ENCODE measurements around the gene TRIM52.
A peak's percentile ranks its signal among the peaks of the same experiment; 100 is the strongest.
"Not testable (repeated sequence)": the region's sequence is repeated elsewhere in the genome, so short reads cannot be mapped to it uniquely, and the experiment has no call there.

TRIM52 gene

DNA sequence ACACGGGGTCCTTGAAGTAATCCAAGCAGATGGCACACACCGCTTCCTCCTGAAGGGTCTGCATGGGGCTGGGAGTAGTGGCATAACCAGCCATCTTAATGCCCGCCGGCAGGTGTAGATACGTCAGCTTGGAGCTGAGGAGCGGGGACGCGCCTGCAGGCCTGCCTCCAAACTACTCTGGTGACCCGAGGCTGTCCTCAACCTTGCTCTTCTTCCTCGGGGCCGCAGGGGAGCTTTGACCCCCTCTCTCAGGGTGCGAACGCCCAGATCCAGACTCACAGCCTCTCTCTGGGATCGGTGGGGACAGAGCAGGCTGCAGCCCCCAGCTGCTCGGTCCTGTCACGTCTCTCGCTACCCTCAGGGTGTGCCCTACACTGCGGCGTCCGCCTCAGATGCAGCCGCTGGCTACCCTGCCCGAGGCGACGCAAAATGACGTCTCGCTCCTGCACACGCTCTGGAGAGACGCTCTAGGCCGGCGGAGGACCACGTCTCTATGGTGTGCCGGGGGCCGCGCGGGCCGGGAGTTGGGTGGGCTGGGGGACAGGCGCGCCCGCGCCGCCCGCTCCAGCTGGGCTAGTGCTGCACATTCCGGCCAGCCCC is at the start of gene TRIM52:
TRIM52 (minus strand) TSS at position 424 of the 600 bp plus-strand sequence; CDS start at position 94, 330 bp downstream.
- peak within 1 kb of the TSS; percentile 96 for H3K4me3 ChIP-seq (ENCODE audit: low read length)
- DNase-seq (ENCODE audit: low read depth), result peak; percentile 84
- TF ChIP-seq, protein P1, sequence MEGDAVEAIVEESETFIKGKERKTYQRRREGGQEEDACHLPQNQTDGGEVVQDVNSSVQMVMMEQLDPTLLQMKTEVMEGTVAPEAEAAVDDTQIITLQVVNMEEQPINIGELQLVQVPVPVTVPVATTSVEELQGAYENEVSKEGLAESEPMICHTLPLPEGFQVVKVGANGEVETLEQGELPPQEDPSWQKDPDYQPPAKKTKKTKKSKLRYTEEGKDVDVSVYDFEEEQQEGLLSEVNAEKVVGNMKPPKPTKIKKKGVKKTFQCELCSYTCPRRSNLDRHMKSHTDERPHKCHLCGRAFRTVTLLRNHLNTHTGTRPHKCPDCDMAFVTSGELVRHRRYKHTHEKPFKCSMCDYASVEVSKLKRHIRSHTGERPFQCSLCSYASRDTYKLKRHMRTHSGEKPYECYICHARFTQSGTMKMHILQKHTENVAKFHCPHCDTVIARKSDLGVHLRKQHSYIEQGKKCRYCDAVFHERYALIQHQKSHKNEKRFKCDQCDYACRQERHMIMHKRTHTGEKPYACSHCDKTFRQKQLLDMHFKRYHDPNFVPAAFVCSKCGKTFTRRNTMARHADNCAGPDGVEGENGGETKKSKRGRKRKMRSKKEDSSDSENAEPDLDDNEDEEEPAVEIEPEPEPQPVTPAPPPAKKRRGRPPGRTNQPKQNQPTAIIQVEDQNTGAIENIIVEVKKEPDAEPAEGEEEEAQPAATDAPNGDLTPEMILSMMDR (IDR thresholded peaks at IDR 0.05; ENCODE audit: insufficient read depth, low read depth, low read length, missing control alignments), result no peak

DNA sequence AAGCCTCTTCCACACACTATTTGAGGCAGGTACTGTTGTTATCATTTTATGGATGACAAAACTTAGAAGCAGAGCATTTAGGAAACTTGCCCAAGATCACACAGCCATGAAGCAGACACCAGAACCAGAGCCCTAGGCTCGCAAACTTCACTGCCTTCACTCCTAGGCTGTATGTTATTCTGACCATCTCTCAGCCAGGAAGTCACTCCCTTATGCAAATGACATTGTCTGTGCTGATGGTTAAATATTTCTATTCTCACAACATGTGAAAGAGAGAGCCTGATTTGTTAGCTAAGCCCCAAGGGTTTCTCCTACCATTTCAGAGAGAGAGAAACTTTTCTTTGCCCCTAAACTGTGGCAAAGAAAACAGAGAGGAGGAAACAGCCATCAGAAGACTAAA is 26.4 kb upstream of the TRIM52 start:
- not testable (repeated sequence) for H3K4me3 ChIP-seq (ENCODE audit: low read length); DNase-seq (ENCODE audit: low read depth)

DNA sequence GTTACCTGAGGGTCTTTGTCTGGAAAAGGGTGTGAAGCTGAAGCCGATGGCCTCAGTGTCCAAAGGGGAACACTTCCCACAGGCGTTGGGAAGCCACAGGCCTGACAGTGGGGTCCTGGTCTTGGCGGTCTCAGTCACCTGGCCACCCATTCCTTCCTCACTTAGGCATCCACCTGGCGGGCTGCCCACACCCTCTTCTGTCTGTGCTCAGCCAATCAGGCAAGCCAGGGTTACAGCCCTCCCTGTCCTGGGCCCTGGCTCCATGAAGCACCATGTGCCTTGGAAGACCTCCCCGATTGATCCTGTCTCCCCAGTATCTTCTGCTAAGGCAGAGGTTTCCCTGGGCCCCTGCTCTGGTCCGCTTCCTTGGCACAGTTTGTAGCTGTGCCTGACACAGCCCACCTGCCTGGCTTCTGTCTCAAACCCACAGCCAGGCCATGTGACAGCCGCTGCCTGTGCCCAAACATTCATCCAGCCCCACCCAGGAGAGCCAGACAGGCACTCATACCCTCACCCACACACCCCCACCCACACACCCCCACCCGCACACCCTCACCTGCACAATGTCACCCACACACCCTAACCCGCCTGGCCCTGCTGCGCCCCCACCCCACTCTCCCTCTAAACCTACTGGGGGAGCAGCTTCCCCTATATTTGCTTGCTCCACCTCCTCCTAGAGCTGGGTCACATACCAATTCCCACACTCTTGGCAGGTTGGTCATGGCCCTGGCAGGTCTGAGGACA is 25.2 kb upstream of the TRIM52 start:
- H3K4me3 ChIP-seq (ENCODE audit: low read length); DNase-seq (ENCODE audit: low read depth): not testable (repeated sequence)

DNA sequence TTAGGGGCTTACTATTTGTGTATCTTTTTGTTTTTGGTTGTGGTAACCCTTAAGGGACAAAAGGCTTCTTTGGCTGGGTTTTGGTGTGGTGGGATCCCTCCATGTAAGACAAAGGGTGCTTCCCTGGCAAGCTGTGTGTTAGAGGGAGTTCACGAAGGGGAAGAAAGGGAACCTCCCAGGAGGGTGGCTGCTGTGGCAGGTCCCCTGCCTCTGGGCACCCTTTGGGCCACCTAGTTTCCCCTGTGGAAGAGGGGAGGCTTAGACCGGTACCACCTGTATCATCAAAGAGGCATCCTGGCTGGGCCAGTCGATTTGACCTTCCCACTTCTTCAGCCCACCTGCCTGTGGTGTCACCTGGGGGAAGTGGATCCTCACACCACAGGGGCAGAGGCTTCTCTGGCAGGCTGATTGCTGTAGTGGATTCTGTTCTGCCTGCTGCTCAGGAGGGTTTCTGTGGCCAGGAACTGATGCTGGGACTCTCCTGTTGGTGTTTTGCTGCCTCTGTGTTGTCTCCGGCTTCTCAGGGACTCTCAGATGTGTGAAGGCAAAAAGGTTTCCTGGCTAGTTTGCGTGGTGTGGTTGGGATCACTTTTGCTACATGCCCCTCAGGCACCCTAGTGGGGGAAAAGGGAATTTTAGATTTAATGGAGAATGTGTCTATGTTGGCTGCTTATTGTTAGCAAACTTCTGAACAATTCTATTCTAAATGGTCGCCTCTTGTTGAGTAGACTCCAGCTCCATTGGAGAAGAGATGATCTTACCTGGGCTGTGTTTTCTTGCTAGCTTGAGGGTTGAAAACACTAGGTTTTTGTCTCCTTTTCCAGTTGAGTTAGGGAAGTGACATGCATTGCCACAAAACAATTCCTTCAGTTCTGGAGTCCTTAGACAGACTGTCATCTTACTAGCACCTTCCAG is 23.2 kb upstream of the TRIM52 start:
- not testable (repeated sequence) for DNase-seq (ENCODE audit: low read depth)

DNA sequence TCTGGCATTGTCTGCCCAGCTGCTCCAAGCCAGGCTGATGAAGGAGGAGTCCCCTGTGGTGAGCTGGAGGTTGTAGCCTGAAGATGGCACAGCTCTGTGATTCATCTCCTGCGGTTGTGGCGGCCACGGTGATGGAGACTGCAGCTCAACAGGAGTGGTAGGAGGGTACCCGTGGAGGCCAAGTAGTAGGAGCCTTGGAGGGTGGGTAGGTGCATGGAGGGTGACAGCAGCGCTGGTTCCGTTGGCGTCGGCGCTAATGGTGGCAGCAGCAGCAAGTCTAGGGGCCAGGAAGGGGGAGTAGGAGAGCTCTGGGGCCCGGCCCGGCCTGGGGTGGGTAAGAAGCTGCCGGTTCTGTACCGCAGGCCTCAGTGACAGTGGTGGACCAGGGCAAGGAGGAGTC is 22.4 kb upstream of the TRIM52 start:
- TF ChIP-seq, protein P1 (IDR thresholded peaks at IDR 0.05; ENCODE audit: insufficient read depth, low read depth, low read length, missing control alignments), result no peak
- no peak for DNase-seq (ENCODE audit: low read depth)

More for the DNA sequence above, 23.2 kb upstream of the TRIM52 start:
- not testable (repeated sequence) for H3K4me3 ChIP-seq (ENCODE audit: low read length)

DNA sequence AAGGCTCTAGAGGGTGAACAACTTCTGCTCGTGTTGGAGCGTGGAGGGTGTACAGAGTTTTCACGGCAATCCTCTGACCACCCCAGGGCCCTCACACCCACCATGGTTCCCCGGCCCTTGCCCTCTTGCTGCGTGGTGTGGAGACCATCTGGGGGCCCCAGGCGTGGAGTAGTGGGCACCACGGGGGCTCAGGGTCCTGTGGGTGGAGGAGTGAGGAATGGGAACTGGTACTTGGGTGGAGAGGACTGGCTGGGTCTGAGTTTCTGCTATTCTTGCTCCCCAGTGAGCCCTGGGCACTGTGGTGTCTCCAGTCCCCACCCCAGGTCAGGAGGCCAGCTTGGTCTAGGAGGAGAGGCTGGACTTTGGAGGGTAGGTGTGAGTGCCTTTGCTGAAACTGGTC is 21.9 kb upstream of the TRIM52 start:
- TF ChIP-seq, protein P1 (IDR thresholded peaks at IDR 0.05; ENCODE audit: insufficient read depth, low read depth, low read length, missing control alignments), result no peak
- DNase-seq (ENCODE audit: low read depth), result no peak
- no peak overlapping the region for H3K4me3 ChIP-seq (ENCODE audit: low read length)

More for the DNA sequence above, 22.4 kb upstream of the TRIM52 start:
- no peak overlapping the region for H3K4me3 ChIP-seq (ENCODE audit: low read length)

DNA sequence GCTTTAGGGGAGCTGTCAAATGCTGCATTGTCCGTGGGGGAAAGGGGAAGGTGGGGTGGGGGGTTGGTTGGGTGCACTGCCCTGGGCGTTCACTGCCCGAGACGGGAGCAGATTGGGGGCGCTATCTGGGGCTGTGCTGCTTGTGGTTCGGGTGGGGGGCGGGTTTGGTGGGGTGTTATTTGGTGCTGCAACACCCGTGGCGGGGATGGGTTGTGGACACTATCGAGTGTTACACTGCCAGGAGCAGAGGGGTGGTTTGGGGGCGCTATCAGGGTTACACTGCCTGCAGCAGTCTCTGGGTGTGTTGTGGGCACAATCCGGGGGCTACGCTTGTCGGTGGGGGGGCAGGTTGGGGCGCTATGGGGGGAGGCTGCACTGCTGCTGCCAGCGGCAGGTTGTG is 21.5 kb upstream of the TRIM52 start:
- not testable (repeated sequence) for DNase-seq (ENCODE audit: low read depth); H3K4me3 ChIP-seq (ENCODE audit: low read length)

DNA sequence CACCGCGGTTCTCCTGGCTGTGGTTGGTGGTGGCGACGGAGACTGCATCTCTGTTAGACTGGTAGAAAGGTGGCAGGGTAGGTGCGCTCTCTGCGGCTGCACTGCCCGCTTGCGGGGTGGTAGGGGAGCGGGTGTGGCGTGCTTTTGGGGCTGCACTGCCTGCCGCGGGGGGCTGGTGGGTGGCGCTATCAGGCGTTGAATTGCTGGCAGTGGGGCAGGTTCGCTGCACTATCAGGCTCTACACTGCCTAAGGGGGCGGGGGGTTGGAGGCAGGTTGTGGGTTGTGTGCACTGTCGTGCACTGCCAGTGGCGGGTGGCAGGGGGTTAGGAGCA is 21.0 kb upstream of the TRIM52 start:
- TF ChIP-seq, protein P1 (IDR thresholded peaks at IDR 0.05; ENCODE audit: insufficient read depth, low read depth, low read length, missing control alignments), result no peak
- H3K4me3 ChIP-seq (ENCODE audit: low read length), result no peak overlapping the region
- DNase-seq (ENCODE audit: low read depth), result no peak
